LNCAP (cell line): ENCODE data around the gene GABRA5.

Source experiments
- TF ChIP-seq, protein P1 (sequence below): fragments of 450-650 bp; IDR thresholded peaks from 2 replicates; pipeline ENCODE4 v1.5.1; 2017; ENCODE audit warnings: mild to moderate bottlenecking

GABRA5 gene

DNA sequence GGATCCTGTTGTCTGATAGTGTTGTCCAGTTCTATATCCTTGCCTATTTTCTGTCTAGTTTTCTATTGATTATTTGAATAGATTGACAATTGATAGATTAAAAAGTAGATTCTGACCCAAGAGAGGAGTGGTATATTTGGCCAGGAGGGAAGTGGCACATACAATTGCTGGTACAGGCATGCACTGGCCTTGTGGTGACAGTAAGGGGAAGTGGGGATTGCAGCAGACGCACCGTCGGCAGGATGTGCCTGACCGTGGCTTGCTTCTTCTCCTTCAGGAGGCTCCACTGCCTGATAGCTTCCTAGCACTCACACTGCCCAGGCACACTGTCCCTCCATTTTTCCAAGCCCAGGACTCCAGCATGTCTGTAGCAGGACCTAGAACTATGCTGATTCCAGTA lies 114.6 kb downstream of the GABRA5 start:
- TF ChIP-seq, protein P1, sequence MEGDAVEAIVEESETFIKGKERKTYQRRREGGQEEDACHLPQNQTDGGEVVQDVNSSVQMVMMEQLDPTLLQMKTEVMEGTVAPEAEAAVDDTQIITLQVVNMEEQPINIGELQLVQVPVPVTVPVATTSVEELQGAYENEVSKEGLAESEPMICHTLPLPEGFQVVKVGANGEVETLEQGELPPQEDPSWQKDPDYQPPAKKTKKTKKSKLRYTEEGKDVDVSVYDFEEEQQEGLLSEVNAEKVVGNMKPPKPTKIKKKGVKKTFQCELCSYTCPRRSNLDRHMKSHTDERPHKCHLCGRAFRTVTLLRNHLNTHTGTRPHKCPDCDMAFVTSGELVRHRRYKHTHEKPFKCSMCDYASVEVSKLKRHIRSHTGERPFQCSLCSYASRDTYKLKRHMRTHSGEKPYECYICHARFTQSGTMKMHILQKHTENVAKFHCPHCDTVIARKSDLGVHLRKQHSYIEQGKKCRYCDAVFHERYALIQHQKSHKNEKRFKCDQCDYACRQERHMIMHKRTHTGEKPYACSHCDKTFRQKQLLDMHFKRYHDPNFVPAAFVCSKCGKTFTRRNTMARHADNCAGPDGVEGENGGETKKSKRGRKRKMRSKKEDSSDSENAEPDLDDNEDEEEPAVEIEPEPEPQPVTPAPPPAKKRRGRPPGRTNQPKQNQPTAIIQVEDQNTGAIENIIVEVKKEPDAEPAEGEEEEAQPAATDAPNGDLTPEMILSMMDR: no peak

DNA sequence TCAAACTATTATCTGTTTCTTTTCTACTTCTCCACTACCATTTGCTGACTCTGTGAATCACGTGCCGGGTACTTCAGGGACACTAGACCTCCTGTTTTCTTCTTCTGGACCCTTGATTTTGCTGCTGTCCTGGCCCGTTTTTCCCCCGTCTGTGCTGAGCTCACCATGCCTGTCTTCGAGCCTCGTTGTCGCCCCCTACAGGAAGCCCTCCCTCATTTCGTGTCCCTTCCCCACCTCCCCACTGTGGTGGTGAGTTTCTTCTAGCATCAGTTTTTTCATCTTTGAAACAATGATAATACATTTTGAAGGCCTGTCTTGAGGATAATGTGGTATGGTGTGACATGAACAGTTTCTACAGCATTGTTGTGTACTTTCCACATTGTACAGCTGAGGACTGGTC lies 117.0 kb downstream of the GABRA5 start:
- TF ChIP-seq, protein P1: peak; percentile 47; the same call in 1 of the 2 replicates

DNA sequence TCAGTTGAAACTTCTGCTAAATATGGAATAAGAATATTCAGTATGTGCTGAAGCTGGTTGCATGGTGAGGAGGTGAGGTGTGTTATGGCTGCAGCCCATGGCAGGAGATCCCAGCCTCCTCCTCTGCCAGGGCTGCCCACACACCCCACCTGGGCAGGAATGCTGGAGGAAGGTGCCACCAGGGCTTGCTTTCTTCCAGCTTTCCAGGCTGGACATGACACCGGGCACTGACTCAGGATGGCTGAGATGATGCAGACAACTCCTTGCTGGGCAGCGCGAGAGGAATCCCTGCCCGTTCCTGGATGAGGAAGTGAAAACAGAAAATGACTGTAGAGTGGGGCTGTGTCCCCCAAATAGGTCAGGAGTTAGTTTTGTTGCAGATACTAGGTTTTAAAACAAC lies 118.2 kb downstream of the GABRA5 start:
- TF ChIP-seq, protein P1: no peak

DNA sequence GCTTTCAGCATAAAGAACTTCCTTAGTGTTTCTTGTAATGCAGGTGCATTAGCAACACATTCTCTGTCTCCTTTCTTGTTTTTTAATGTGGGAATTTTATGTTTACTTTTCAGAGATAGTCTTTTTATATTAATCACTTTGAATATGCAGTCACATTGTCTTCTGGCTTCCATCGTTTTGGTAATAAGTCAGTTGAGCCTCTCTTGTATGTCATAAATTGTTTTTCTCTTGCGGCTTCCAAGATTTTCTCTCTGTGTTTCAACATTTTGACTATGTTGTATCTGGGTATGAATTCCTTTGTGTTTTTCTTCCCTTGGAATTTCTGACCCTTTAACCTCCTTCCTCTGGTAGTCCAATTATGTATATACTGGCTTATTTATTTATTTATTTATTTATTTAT lies 129.4 kb downstream of the GABRA5 start:
- TF ChIP-seq, protein P1: no peak
